ENCODE measurements around the gene DNER.

The DNER gene

DNA sequence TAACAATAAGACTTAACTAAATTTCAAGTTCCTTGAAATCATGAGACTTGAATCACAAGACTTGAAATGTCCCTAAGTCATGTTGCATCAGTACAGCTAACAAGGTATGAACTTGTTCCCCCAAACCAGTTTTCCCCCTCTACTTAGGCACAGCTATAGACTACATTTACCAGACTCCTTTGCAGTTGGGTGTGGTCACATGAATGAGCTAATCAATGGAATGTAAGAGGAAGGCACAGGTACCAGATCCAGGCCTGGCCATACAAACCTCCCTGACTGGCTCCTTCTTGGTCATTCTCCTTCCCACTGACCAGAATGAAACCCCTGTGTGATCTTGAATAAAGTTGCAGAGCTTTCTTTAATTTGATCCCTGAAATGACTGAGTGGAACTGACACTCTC lies 77.8 kb downstream of the DNER start:
- Histone ChIP-seq H3K79me2 (ENCODE audit: insufficient read depth, low read length) (no peaks in the 10 kb centered on the region), H3K27me3 (ENCODE audit: insufficient read depth, low read length) (no peaks in the 10 kb centered on the region), H3K4me3 (ENCODE audit: low read depth, low read length, poor library complexity, severe bottlenecking) (no peak overlapping the region), H3K9me3 (ENCODE audit: low read length) (no peaks in the 10 kb centered on the region), H3K27ac (ENCODE audit: low read depth, low read length, poor library complexity, severe bottlenecking) (no peak overlapping the region), H3K9me2 (ENCODE audit: low read depth, low read length) (no peaks in the 10 kb centered on the region), H3K4me1 (ENCODE audit: insufficient read depth, low read length, severe bottlenecking) (no peaks in the 10 kb centered on the region), H3K9ac (ENCODE audit: low read length) (no peak overlapping the region), H3F3A (ENCODE audit: insufficient read depth, low read length) (no peaks in the 10 kb centered on the region), H4K20me1 (ENCODE audit: insufficient read depth, low read length) (no peaks in the 10 kb centered on the region), H2AFZ (ENCODE audit: low read length) (no peak overlapping the region), H3K4me2 (ENCODE audit: low read length) (no peak overlapping the region), H3K36me3 (ENCODE audit: insufficient read depth, low read length) (no peaks in the 10 kb centered on the region)
- TF ChIP-seq EZH2 (IDR thresholded peaks at IDR 0.05; ENCODE audit: borderline replicate concordance, low read length) (no peak), CTCF (IDR thresholded peaks at IDR 0.05; ENCODE audit: low read length) (no peak)

- H3K79me2 ChIP-seq (ENCODE audit: insufficient read depth, low read length), result no peaks in the 10 kb centered on the region
- no peaks in the 10 kb centered on the region for H3K27me3 ChIP-seq (ENCODE audit: insufficient read depth, low read length)
- no peaks in the 10 kb centered on the region for H4K20me1 ChIP-seq (ENCODE audit: insufficient read depth, low read length)
- H3K27ac ChIP-seq (ENCODE audit: low read depth, low read length, poor library complexity, severe bottlenecking), result no peak overlapping the region
- H3K4me2 ChIP-seq (ENCODE audit: low read length), result no peak overlapping the region
- H3K9me2 ChIP-seq (ENCODE audit: low read depth, low read length), result no peaks in the 10 kb centered on the region
- no peaks in the 10 kb centered on the region for H3K4me1 ChIP-seq (ENCODE audit: insufficient read depth, low read length, severe bottlenecking)
- H2AFZ ChIP-seq (ENCODE audit: low read length), result no peak overlapping the region
- no peak for TF ChIP-seq EZH2 (IDR thresholded peaks at IDR 0.05; ENCODE audit: borderline replicate concordance, low read length)
- no peak for TF ChIP-seq CTCF (IDR thresholded peaks at IDR 0.05; ENCODE audit: low read length)
- no peak overlapping the region for H3K9ac ChIP-seq (ENCODE audit: low read length)
- H3K4me3 ChIP-seq (ENCODE audit: low read depth, low read length, poor library complexity, severe bottlenecking), result no peak overlapping the region
- no peaks in the 10 kb centered on the region for H3F3A ChIP-seq (ENCODE audit: insufficient read depth, low read length)
- no peaks in the 10 kb centered on the region for H3K36me3 ChIP-seq (ENCODE audit: insufficient read depth, low read length)
- H3K9me3 ChIP-seq (ENCODE audit: low read length), result no peaks in the 10 kb centered on the region
Observed at GRCh38 chr2:229635371-229635680, 79.0 kb downstream of the DNER start.

- Histone ChIP-seq H3K36me3 (ENCODE audit: insufficient read depth, low read length) (no peaks in the 10 kb centered on the region), H3K9me3 (ENCODE audit: low read length) (no peaks in the 10 kb centered on the region), H3K9me2 (ENCODE audit: low read depth, low read length) (no peaks in the 10 kb centered on the region), H4K20me1 (ENCODE audit: insufficient read depth, low read length) (no peaks in the 10 kb centered on the region), H3K4me1 (ENCODE audit: insufficient read depth, low read length, severe bottlenecking) (no peaks in the 10 kb centered on the region), H3F3A (ENCODE audit: insufficient read depth, low read length) (no peaks in the 10 kb centered on the region), H3K9ac (ENCODE audit: low read length) (no peak overlapping the region), H3K27ac (ENCODE audit: low read depth, low read length, poor library complexity, severe bottlenecking) (no peak overlapping the region), H3K27me3 (ENCODE audit: insufficient read depth, low read length) (no peaks in the 10 kb centered on the region), H3K4me2 (ENCODE audit: low read length) (no peak overlapping the region), H2AFZ (ENCODE audit: low read length) (no peak overlapping the region), H3K4me3 (ENCODE audit: low read depth, low read length, poor library complexity, severe bottlenecking) (no peak overlapping the region), H3K79me2 (ENCODE audit: insufficient read depth, low read length) (no peaks in the 10 kb centered on the region)
- TF ChIP-seq CTCF (IDR thresholded peaks at IDR 0.05; ENCODE audit: low read length), result no peak
- no peak for TF ChIP-seq EZH2 (IDR thresholded peaks at IDR 0.05; ENCODE audit: borderline replicate concordance, low read length)
Observed at GRCh38 chr2:229634601-229635370, 79.6 kb downstream of the DNER start.
